GM23338 (cell line): ENCODE data around the gene PPHLN1. TPM values are rescaled to one million over a fixed set of nuclear protein-coding genes. Genes with fewer than 3 reads are reported as not detected.

Experiments used
- ATAC-seq: fragments of 200-7000 bp; cut with Tn5 transposase; 3 replicates; pipeline ENCODE4 v1.9.1; 2020
- DNase-seq: peaks from one replicate; pipeline ENCODE4 v3.0.0-alpha.2; 2015; ENCODE audit warnings: low spot score
- H2AFZ ChIP-seq: fragments of 200-600 bp; sonication (generic); 2 replicates; pipeline ENCODE4 v1.8.0; 2016; ENCODE audit warnings: antibody characterized with exemption, mild to moderate bottlenecking, moderate library complexity
- H3F3A ChIP-seq: fragments of 200-600 bp; sonication (generic); replicated peaks from 2 replicates; pipeline ENCODE4 v1.8.0; 2017; ENCODE audit warnings: antibody characterized with exemption, mixed run types, low read depth
- H3K27ac ChIP-seq: fragments of 200-600 bp; sonication (generic); 2 replicates; pipeline ENCODE4 v1.6.1; 2016; ENCODE audit warnings: low read depth
- H3K27me3 ChIP-seq: fragments of 200-600 bp; sonication (generic); 2 replicates; pipeline ENCODE4 v1.8.0; 2016; ENCODE audit warnings: mild to moderate bottlenecking, mixed run types, moderate library complexity; ENCODE audit not compliant: insufficient read depth
- H3K36me3 ChIP-seq: fragments of 200-600 bp; sonication (generic); 2 replicates; pipeline ENCODE4 v1.8.0; 2016; ENCODE audit warnings: mild to moderate bottlenecking; ENCODE audit not compliant: insufficient read depth
- H3K4me1 ChIP-seq: fragments of 200-600 bp; sonication (generic); 2 replicates; pipeline ENCODE4 v1.8.0; 2016; ENCODE audit warnings: mild to moderate bottlenecking, moderate library complexity; ENCODE audit not compliant: insufficient read depth
- H3K4me2 ChIP-seq: fragments of 200-600 bp; sonication (generic); 2 replicates; pipeline ENCODE4 v1.7.1; 2017; ENCODE audit warnings: mixed run types
- H3K4me3 ChIP-seq: fragments of 200-600 bp; sonication (generic); 2 replicates; pipeline ENCODE4 v1.6.1; 2016; ENCODE audit warnings: mixed run types
- H3K79me2 ChIP-seq: fragments of 200-600 bp; sonication (generic); replicated peaks from 2 replicates; pipeline ENCODE4 v1.8.0; 2017; ENCODE audit warnings: mild to moderate bottlenecking; ENCODE audit not compliant: insufficient read depth
- H3K9me2 ChIP-seq: fragments of 200-600 bp; sonication (generic); 2 replicates; pipeline ENCODE4 v1.8.0; 2017; ENCODE audit not compliant: insufficient read depth
- H4K20me1 ChIP-seq: fragments of 200-600 bp; sonication (generic); replicated peaks from 2 replicates; pipeline ENCODE4 v1.8.0; 2017; ENCODE audit warnings: mild to moderate bottlenecking; ENCODE audit not compliant: insufficient read depth
- H3K27ac Mint-ChIP-seq: 2 replicates; pipeline ENCODE4 v1.8.0; 2020; ENCODE audit warnings: inconsistent platforms, mild to moderate bottlenecking, moderate library complexity, mixed read lengths
- H3K27me3 Mint-ChIP-seq: 3 replicates; pipeline ENCODE4 v1.8.0; 2022; ENCODE audit warnings: low read depth, mild to moderate bottlenecking, moderate library complexity, mixed read lengths, inconsistent platforms; ENCODE audit not compliant: insufficient read depth, poor library complexity
- H3K36me3 Mint-ChIP-seq: 3 replicates; pipeline ENCODE4 v1.8.0; 2021; ENCODE audit warnings: low read depth, mild to moderate bottlenecking, inconsistent platforms, moderate library complexity, mixed read lengths
- H3K4me1 Mint-ChIP-seq: 3 replicates; pipeline ENCODE4 v1.8.0; 2020; ENCODE audit warnings: mild to moderate bottlenecking, inconsistent platforms, mixed read lengths
- H3K4me3 Mint-ChIP-seq: 3 replicates; pipeline ENCODE4 v1.8.0; 2021; ENCODE audit warnings: moderate library complexity, mild to moderate bottlenecking, inconsistent platforms, mixed read lengths
- H3K9me3 Mint-ChIP-seq: 3 replicates; pipeline ENCODE4 v1.8.0; 2020; ENCODE audit warnings: moderate library complexity, mild to moderate bottlenecking, inconsistent platforms, mixed read lengths
- EZH2 ChIP-seq: fragments of 200-600 bp; sonication (generic); IDR thresholded peaks from one replicate; pipeline ENCODE4 v1.8.0; 2017; ENCODE audit warnings: antibody characterized with exemption, mild to moderate bottlenecking, low read depth; ENCODE audit not compliant: unreplicated experiment
- EZH2phosphoT487 ChIP-seq: fragments of 200-600 bp; sonication (generic); IDR thresholded peaks from one replicate; pipeline ENCODE4 v1.8.1; 2018; ENCODE audit warnings: antibody characterized with exemption; ENCODE audit not compliant: unreplicated experiment
- NANOG ChIP-seq: IDR thresholded peaks from 2 replicates; pipeline ENCODE4 v1.6.1; 2016; ENCODE audit warnings: antibody characterized with exemption, borderline replicate concordance
- STAT1 ChIP-seq: IDR thresholded peaks from one replicate; pipeline ENCODE4 v1.6.1; 2016; ENCODE audit warnings: antibody characterized with exemption; ENCODE audit not compliant: unreplicated experiment
- ZNF114 ChIP-seq: fragments of 250-450 bp; sonication (Bioruptor Pico); IDR thresholded peaks from 2 replicates; pipeline ENCODE4 v1.5.0; 2020; ENCODE audit warnings: mild to moderate bottlenecking, moderate library complexity
- ZNF331 ChIP-seq: fragments of 250-450 bp; sonication (Bioruptor Pico); IDR thresholded peaks from 2 replicates; pipeline ENCODE4 v1.5.0; 2020; ENCODE audit warnings: low read depth, mild to moderate bottlenecking, moderate library complexity
- polyA plus RNA-seq: library from polyadenylated mRNA; unstranded; fragments of >200 nt; fragmentation: Nextera tagmentation; extraction: Ambion mirVana; gene quantifications from 2 replicates; pipeline ENCODE4 v1.2.1, GENCODE V29; 2016
- total RNA-seq: library from RNA; depleted of rRNA; stranded (reverse); fragments of >200 nt; shearing (Covaris generic); gene quantifications from 2 replicates; pipeline ENCODE4 v1.2.3, GENCODE V29; 2014
- TF ChIP-seq, protein P1 (sequence below): fragments of 250-450 bp; sonication (Bioruptor Pico); IDR thresholded peaks from 2 replicates; pipeline ENCODE4 v1.5.0; 2020; ENCODE audit warnings: mild to moderate bottlenecking, moderate library complexity

PPHLN1 gene
- total and polyA plus RNA-seq, 2 experiments from 2014 or later, result 93.0 to 103 TPM

DNA sequence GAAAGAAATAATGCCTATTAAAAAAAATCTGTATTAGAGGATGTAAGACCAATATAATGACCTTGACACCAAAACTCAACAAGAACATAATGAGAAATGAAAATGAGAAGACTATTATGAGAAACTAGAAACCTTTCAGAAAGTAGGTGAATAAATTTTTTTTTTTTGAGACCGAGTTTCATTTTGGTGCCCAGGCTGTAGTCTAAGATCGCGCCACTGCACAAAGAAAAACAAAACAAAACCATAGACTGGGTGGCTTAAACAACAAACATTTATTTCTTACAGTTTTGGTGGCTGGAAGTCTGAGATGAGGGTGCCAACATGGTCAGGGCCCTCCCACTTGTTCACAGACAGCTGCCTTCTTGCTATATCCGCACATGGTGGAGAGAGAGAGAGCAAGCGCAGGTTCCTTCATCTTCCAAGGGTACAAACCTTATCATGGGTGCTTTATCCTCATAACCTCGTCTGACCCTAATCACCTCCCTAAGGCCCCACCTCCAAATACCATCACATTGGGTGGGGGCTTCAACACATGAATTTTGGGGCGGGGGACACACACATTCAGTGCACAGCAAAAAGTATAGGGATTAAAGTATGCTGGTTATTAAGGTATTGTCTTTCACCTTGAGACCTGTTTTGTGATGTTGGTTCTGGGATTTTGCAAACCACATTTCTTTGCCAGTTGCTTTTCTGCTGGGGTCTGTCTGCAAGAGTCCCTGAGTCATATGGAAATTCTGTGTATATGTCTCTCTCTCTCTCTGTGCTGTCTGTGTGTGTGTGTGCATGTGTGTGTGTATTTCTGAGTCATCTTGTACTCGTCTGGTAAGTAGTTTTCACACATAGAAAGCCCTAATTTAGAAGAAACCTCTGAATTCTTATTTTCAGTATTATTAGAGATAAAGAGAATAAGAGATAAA, 26.3 kb upstream of the PPHLN1 start:
- TF ChIP-seq ZNF331 (CRISPR knock-in tag) (no peak), EZH2 (no peak), STAT1 (no peak), EZH2phosphoT487 (no peak), NANOG (no peak), ZNF114 (CRISPR knock-in tag) (no peak)
- TF ChIP-seq, protein P1, sequence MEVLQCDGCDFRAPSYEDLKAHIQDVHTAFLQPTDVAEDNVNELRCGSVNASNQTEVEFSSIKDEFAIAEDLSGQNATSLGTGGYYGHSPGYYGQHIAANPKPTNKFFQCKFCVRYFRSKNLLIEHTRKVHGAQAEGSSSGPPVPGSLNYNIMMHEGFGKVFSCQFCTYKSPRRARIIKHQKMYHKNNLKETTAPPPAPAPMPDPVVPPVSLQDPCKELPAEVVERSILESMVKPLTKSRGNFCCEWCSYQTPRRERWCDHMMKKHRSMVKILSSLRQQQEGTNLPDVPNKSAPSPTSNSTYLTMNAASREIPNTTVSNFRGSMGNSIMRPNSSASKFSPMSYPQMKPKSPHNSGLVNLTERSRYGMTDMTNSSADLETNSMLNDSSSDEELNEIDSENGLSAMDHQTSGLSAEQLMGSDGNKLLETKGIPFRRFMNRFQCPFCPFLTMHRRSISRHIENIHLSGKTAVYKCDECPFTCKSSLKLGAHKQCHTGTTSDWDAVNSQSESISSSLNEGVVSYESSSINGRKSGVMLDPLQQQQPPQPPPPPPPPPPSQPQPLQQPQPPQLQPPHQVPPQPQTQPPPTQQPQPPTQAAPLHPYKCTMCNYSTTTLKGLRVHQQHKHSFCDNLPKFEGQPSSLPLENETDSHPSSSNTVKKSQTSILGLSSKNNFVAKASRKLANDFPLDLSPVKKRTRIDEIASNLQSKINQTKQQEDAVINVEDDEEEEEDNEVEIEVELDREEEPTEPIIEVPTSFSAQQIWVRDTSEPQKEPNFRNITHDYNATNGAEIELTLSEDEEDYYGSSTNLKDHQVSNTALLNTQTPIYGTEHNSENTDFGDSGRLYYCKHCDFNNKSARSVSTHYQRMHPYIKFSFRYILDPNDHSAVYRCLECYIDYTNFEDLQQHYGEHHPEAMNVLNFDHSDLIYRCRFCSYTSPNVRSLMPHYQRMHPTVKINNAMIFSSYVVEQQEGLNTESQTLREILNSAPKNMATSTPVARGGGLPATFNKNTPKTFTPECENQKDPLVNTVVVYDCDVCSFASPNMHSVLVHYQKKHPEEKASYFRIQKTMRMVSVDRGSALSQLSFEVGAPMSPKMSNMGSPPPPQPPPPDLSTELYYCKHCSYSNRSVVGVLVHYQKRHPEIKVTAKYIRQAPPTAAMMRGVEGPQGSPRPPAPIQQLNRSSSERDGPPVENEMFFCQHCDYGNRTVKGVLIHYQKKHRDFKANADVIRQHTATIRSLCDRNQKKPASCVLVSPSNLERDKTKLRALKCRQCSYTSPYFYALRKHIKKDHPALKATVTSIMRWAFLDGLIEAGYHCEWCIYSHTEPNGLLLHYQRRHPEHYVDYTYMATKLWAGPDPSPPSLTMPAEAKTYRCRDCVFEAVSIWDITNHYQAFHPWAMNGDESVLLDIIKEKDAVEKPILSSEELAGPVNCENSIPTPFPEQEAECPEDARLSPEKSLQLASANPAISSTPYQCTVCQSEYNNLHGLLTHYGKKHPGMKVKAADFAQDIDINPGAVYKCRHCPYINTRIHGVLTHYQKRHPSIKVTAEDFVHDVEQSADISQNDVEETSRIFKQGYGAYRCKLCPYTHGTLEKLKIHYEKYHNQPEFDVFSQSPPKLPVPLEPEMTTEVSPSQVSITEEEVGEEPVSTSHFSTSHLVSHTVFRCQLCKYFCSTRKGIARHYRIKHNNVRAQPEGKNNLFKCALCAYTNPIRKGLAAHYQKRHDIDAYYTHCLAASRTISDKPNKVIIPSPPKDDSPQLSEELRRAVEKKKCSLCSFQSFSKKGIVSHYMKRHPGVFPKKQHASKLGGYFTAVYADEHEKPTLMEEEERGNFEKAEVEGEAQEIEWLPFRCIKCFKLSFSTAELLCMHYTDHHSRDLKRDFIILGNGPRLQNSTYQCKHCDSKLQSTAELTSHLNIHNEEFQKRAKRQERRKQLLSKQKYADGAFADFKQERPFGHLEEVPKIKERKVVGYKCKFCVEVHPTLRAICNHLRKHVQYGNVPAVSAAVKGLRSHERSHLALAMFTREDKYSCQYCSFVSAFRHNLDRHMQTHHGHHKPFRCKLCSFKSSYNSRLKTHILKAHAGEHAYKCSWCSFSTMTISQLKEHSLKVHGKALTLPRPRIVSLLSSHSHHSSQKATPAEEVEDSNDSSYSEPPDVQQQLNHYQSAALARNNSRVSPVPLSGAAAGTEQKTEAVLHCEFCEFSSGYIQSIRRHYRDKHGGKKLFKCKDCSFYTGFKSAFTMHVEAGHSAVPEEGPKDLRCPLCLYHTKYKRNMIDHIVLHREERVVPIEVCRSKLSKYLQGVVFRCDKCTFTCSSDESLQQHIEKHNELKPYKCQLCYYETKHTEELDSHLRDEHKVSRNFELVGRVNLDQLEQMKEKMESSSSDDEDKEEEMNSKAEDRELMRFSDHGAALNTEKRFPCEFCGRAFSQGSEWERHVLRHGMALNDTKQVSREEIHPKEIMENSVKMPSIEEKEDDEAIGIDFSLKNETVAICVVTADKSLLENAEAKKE (CRISPR knock-in tag), result no peak
- Histone ChIP-seq H3K4me2 (no peak overlapping the region), H3K4me3 (no peak overlapping the region), H2AFZ (no peak overlapping the region), H3K79me2 (no peaks in the 10 kb centered on the region), H4K20me1 (no peaks in the 10 kb centered on the region), H3K4me1 (no peaks in the 10 kb centered on the region), H3F3A (no peaks in the 10 kb centered on the region), H3K36me3 (no peaks in the 10 kb centered on the region), H3K27me3 (no peaks in the 10 kb centered on the region), H3K27ac (no peak overlapping the region), H3K9me2 (no peaks in the 10 kb centered on the region)
- ATAC-seq, result no peak
- DNase-seq, result no peak
- peaks cover 2% of the 10 kb centered on the region for H3K27me3 Mint-ChIP-seq
- no peaks in the 10 kb centered on the region for H3K4me1 Mint-ChIP-seq
- H3K9me3 Mint-ChIP-seq, result peaks cover 11% of the 10 kb centered on the region
- no peak overlapping the region for H3K27ac Mint-ChIP-seq
- H3K36me3 Mint-ChIP-seq, result 0 out of 3 replicates have a peak, but pooled peaks cover 2% of the 10 kb centered on the region
- no peak overlapping the region for H3K4me3 Mint-ChIP-seq
